ENCODE data around the gene COX6A2. TPM values are rescaled to one million over a fixed set of nuclear protein-coding genes. Genes with fewer than 3 reads are reported as not detected.

Gene COX6A2
- total RNA-seq, 1 experiment from 2014 or later, result not detected

DNA sequence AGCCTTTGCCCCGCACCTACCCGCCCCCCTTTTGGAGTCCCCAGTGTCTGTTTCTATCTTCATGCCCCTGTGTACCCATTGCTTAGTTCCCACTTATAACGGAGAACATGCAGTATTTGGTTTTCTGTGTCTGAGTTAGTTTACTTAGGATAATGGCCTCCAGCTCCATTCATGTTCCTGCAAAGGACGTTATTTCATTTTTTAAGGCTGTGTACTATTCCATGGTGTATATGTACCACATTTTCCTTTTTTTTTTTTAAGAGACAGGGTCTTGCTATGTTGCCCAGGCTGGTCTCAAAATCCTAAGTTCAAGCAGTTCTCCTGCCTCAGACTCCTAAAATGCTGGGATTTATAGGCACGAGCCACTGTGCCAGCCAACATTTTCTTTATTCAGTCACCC is 39.7 kb upstream of the COX6A2 start:
- TF ChIP-seq ZNF219 (CRISPR knock-in tag; IDR thresholded peaks at IDR 0.05; ENCODE audit: borderline replicate concordance) (no peak), TEAD4 (CRISPR knock-in tag; IDR thresholded peaks at IDR 0.05) (no peak), NR2C2 (CRISPR knock-in tag; IDR thresholded peaks at IDR 0.05) (no peak), FOXP1 (CRISPR knock-in tag; IDR thresholded peaks at IDR 0.05; ENCODE audit: borderline replicate concordance) (no peak), ZNF396 (CRISPR knock-in tag; IDR thresholded peaks at IDR 0.05; ENCODE audit: borderline replicate concordance) (no peak), NR1H2 (CRISPR knock-in tag; IDR thresholded peaks at IDR 0.05) (no peak), EMX1 (CRISPR knock-in tag; IDR thresholded peaks at IDR 0.05) (no peak)
- TF ChIP-seq, protein P1, sequence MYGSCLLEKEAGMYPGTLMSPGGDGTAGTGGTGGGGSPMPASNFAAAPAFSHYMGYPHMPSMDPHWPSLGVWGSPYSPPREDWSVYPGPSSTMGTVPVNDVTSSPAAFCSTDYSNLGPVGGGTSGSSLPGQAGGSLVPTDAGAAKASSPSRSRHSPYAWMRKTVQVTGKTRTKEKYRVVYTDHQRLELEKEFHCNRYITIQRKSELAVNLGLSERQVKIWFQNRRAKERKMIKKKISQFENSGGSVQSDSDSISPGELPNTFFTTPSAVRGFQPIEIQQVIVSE (CRISPR knock-in tag; IDR thresholded peaks at IDR 0.05; ENCODE audit: borderline replicate concordance), result no peak
- TF ChIP-seq, protein P2, sequence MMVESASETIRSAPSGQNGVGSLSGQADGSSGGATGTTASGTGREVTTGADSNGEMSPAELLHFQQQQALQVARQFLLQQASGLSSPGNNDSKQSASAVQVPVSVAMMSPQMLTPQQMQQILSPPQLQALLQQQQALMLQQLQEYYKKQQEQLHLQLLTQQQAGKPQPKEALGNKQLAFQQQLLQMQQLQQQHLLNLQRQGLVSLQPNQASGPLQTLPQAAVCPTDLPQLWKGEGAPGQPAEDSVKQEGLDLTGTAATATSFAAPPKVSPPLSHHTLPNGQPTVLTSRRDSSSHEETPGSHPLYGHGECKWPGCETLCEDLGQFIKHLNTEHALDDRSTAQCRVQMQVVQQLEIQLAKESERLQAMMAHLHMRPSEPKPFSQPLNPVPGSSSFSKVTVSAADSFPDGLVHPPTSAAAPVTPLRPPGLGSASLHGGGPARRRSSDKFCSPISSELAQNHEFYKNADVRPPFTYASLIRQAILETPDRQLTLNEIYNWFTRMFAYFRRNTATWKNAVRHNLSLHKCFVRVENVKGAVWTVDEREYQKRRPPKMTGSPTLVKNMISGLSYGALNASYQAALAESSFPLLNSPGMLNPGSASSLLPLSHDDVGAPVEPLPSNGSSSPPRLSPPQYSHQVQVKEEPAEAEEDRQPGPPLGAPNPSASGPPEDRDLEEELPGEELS (CRISPR knock-in tag; IDR thresholded peaks at IDR 0.05), result no peak
- TF ChIP-seq, protein P3, sequence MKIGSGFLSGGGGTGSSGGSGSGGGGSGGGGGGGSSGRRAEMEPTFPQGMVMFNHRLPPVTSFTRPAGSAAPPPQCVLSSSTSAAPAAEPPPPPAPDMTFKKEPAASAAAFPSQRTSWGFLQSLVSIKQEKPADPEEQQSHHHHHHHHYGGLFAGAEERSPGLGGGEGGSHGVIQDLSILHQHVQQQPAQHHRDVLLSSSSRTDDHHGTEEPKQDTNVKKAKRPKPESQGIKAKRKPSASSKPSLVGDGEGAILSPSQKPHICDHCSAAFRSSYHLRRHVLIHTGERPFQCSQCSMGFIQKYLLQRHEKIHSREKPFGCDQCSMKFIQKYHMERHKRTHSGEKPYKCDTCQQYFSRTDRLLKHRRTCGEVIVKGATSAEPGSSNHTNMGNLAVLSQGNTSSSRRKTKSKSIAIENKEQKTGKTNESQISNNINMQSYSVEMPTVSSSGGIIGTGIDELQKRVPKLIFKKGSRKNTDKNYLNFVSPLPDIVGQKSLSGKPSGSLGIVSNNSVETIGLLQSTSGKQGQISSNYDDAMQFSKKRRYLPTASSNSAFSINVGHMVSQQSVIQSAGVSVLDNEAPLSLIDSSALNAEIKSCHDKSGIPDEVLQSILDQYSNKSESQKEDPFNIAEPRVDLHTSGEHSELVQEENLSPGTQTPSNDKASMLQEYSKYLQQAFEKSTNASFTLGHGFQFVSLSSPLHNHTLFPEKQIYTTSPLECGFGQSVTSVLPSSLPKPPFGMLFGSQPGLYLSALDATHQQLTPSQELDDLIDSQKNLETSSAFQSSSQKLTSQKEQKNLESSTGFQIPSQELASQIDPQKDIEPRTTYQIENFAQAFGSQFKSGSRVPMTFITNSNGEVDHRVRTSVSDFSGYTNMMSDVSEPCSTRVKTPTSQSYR (CRISPR knock-in tag; IDR thresholded peaks at IDR 0.05), result no peak
- Mint-ChIP-seq H3K27me3 (ENCODE audit: low read depth) (peaks cover 23% of the 10 kb centered on the region), H3K4me1 (peaks cover 7% of the 10 kb centered on the region), H3K9me3 (no peaks in the 10 kb centered on the region), H3K27ac (no peak overlapping the region), H3K36me3 (peaks cover 13% of the 10 kb centered on the region; the same call in 1 of the 2 replicates), H3K4me3 (no peak overlapping the region)
- ChIA-PET CTCF (interaction anchor here (2.1 kb wide), 1 partner anchor 8 kb away, joined by 8 read pairs; the partner anchor contains the start of gene ARMC5), POLR2A (no interaction called here)
- DNase-seq (ENCODE audit: low spot score) (no peak), ATAC-seq (no peak)

DNA sequence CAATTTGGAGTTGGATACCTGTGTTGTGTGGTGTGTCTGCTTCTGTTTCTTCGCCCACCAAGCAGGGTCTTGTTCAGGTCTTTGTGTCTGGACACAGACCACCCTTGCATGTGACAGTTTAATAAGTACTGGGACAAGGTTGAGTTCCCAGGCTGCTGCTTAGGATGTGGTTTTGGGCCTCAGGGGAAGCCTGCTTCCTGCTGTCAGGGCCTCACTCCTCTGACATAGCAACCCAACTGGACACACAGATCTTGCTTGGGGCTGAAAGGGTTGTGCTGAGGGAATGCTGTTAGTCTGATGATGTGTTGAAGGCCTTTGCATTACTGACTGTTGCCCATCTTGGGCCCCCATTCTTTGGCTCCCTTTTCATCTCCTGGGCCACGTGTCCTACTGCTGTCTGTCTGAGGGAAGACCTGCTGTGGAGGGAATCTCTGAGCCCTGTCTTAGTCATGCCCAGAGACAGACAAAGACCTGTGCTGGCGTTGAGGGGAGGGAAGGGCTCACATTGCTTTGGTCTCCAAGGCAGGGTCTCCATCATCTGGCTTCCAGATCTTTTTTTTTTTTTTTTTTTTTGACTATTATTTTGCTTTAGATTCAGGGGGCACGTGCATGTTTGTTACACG is 39.1 kb upstream of the COX6A2 start:
- no peak for TF ChIP-seq HMGA2 (CRISPR knock-in tag; IDR thresholded peaks at IDR 0.05)
- no peak for TF ChIP-seq TP53 (CRISPR knock-in tag; IDR thresholded peaks at IDR 0.05)
- TF ChIP-seq ZNF121 (CRISPR knock-in tag; IDR thresholded peaks at IDR 0.05), result no peak
- no peak for TF ChIP-seq ATF1 (CRISPR knock-in tag; IDR thresholded peaks at IDR 0.05)
- TF ChIP-seq, protein P4, sequence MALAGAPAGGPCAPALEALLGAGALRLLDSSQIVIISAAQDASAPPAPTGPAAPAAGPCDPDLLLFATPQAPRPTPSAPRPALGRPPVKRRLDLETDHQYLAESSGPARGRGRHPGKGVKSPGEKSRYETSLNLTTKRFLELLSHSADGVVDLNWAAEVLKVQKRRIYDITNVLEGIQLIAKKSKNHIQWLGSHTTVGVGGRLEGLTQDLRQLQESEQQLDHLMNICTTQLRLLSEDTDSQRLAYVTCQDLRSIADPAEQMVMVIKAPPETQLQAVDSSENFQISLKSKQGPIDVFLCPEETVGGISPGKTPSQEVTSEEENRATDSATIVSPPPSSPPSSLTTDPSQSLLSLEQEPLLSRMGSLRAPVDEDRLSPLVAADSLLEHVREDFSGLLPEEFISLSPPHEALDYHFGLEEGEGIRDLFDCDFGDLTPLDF (CRISPR knock-in tag; IDR thresholded peaks at IDR 0.05), result no peak
- TF ChIP-seq, protein P5, sequence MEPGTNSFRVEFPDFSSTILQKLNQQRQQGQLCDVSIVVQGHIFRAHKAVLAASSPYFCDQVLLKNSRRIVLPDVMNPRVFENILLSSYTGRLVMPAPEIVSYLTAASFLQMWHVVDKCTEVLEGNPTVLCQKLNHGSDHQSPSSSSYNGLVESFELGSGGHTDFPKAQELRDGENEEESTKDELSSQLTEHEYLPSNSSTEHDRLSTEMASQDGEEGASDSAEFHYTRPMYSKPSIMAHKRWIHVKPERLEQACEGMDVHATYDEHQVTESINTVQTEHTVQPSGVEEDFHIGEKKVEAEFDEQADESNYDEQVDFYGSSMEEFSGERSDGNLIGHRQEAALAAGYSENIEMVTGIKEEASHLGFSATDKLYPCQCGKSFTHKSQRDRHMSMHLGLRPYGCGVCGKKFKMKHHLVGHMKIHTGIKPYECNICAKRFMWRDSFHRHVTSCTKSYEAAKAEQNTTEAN (CRISPR knock-in tag; IDR thresholded peaks at IDR 0.05), result no peak
- no peak for TF ChIP-seq TEAD1 (CRISPR knock-in tag; IDR thresholded peaks at IDR 0.05)
- TF ChIP-seq SOX15 (CRISPR knock-in tag; IDR thresholded peaks at IDR 0.05), result no peak
- no peak for TF ChIP-seq JAZF1 (CRISPR knock-in tag; IDR thresholded peaks at IDR 0.05)
- TF ChIP-seq, protein P6, sequence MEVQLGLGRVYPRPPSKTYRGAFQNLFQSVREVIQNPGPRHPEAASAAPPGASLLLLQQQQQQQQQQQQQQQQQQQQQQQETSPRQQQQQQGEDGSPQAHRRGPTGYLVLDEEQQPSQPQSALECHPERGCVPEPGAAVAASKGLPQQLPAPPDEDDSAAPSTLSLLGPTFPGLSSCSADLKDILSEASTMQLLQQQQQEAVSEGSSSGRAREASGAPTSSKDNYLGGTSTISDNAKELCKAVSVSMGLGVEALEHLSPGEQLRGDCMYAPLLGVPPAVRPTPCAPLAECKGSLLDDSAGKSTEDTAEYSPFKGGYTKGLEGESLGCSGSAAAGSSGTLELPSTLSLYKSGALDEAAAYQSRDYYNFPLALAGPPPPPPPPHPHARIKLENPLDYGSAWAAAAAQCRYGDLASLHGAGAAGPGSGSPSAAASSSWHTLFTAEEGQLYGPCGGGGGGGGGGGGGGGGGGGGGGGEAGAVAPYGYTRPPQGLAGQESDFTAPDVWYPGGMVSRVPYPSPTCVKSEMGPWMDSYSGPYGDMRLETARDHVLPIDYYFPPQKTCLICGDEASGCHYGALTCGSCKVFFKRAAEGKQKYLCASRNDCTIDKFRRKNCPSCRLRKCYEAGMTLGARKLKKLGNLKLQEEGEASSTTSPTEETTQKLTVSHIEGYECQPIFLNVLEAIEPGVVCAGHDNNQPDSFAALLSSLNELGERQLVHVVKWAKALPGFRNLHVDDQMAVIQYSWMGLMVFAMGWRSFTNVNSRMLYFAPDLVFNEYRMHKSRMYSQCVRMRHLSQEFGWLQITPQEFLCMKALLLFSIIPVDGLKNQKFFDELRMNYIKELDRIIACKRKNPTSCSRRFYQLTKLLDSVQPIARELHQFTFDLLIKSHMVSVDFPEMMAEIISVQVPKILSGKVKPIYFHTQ (CRISPR knock-in tag; IDR thresholded peaks at IDR 0.05), result no peak
- TF ChIP-seq NR2C2 (CRISPR knock-in tag; IDR thresholded peaks at IDR 0.05), result no peak
- TF ChIP-seq FOXK1 (CRISPR knock-in tag; IDR thresholded peaks at IDR 0.05), result no peak
- ChIA-PET POLR2A (no interaction called here), CTCF (no interaction called here)
- DNase-seq (ENCODE audit: low spot score) (no peak), ATAC-seq (no peak)
- H3K4me1 Mint-ChIP-seq, result peaks cover 7% of the 10 kb centered on the region
- peaks cover 17% of the 10 kb centered on the region for H3K27me3 Mint-ChIP-seq (ENCODE audit: low read depth)
- H3K9me3 Mint-ChIP-seq, result no peaks in the 10 kb centered on the region
- no peak overlapping the region for H3K4me3 Mint-ChIP-seq
- no peak overlapping the region for H3K27ac Mint-ChIP-seq
- peaks cover 15% of the 10 kb centered on the region; the same call in 1 of the 2 replicates for H3K36me3 Mint-ChIP-seq
